Right renal cortex interstitium (tissue), 3 donors: Measurements from ENCODE around the gene CNIH2. TPM values are rescaled to one million over a fixed set of nuclear protein-coding genes. Genes with fewer than 3 reads are reported as not detected.
"Not testable (repeated sequence)": the region's sequence is repeated elsewhere in the genome, so short reads cannot be mapped to it uniquely, and the experiment has no call there.

Experiments used
- DNase-seq, 3 donors: peaks; one replicate each; pipeline ENCODE4 v3.0.0-alpha.2; 2013; ENCODE audit warnings: low read depth in 3 of 3, low spot score in 2 of 3
- polyA plus RNA-seq, 3 donors: library from polyadenylated mRNA; unstranded; fragments of 120-200 nt; gene quantifications; one replicate each; pipeline ENCODE4 v1.2.1, GENCODE V29; 2013; ENCODE audit not compliant: insufficient read length in 3 of 3

Gene CNIH2
- polyA plus RNA-seq, 3 donors, result 2.6 to 3.3 (median 2.8) TPM

DNA sequence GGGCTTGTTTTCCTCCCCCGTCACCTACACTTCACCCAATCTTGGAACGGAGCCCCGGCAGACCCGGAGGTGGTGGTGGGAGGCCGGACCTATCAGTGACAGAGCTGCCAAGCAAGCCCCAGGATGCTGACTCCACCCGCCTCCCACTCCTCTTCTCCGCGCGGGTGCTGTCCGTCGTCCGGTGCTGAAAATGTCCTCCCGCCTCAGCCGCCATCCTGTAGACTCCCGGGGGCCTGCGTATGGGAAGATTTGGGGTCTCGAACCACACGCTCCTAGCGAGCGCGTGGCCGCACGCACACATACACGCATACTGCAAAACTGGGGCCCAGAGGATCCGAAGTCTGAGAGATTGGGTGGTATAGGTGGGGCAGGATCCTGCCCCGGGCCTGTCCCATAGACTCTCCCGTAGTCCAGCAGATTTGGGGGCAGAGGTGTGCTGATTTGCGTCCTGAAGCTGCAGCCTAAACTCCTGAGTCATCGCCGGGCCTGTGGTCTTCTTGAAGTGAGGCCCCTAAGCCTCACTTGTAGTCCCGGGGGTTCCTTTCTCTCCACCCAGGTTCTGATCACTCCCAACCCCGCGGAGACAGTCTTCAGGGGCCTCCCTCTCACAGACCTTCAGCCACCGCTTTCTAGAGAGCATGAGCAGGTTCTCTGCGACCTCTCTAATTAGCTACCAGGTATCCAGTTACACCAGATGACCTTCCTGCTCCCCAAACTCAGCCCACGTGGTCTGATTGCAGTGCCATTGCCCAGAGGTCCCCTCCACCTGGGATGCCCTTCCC lies 11.8 kb downstream of the CNIH2 start:
- peak; percentile 72 to 80 (median 73) for DNase-seq

- no peak for DNase-seq
These were observed 12.3 kb downstream of the CNIH2 start for GRCh38 chr11:66290330-66290621.

DNA sequence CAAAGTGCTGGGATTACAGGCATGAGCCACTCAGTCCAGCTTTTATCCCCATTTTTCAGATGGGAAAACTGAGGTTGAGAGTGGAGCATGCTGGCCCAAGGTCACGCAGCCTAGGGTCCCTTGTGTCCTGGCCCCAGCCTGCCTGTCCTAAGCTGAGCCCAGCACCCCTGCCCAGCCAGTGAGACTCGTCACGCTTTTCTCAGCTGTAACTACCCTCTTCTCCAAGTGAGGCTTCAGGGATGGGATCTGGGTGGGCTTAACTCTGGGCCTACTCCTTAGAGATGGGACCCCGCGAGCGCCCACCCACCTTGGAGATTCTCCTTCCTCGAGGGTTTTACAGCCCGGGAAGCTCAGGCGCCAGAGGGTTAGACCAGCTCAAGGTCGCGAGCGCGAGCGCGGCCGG lies 13.3 kb downstream of the CNIH2 start:
- DNase-seq, result no peak

GRCh38 chr11:66291706-66292542 lies 13.9 kb downstream of the CNIH2 start, which contains the start of gene TMEM151A:
Gene TMEM151A, plus strand, starts transcription at chr11:66291894. Its CDS starts 120 bp downstream, at chr11:66292014.
- DNase-seq, result no peak

GRCh38 chr11:66292543-66293332 lies 14.8 kb downstream of the CNIH2 start:
- no peak for DNase-seq

GRCh38 chr11:66293352-66293751 lies 15.4 kb downstream of the CNIH2 start:
- no peak for DNase-seq

GRCh38 chr11:66293777-66294625 lies 16.0 kb downstream of the CNIH2 start:
- no peak for DNase-seq

- DNase-seq, result no peak
These were observed 16.9 kb downstream of the CNIH2 start for GRCh38 chr11:66294626-66295620.

- no peak for DNase-seq
These were observed 19.6 kb downstream of the CNIH2 start for GRCh38 chr11:66297610-66298009.

- DNase-seq, result no peak
These were observed 21.2 kb downstream of the CNIH2 start for GRCh38 chr11:66299186-66299585.

- no peak for DNase-seq
These were observed 24.7 kb downstream of the CNIH2 start for GRCh38 chr11:66302656-66303055.

GRCh38 chr11:66309475-66309874 lies 31.5 kb downstream of the CNIH2 start:
- no peak for DNase-seq

GRCh38 chr11:66310324-66310723 lies 32.3 kb downstream of the CNIH2 start:
- no peak for DNase-seq

- not testable (repeated sequence) for DNase-seq
These were observed 32.9 kb downstream of the CNIH2 start for GRCh38 chr11:66310803-66311440.

- no peak for DNase-seq
These were observed 33.5 kb downstream of the CNIH2 start for GRCh38 chr11:66311470-66311964.

DNA sequence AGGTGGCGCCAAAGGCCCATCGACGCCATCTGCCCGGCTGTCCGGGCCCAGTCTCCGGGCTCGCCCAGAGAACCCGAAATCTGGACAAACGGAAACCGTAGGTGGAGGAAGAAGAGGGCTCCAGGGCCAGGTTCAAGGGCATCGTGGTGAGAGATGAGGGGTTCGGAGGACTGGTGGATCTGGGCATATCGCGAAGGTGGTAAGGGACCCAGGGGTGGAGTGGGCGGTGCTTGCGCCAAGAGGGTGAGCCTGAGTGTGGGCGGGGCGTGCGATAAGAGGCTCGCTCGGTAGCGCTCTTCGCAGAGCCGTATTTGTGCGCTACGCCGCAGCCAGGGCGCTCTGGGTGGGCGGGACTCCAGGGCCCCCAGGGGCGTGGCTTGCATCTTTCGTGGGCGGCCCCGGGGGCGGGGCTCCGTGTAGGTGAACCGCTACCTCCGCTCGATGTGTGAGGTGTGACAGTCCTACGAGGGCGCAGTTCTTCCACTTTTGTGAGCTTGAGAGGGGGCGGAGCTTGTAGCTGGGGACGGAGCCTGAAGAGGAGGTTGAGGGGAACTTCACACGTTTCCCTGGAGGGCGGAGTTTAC lies 34.1 kb downstream of the CNIH2 start:
- peak; percentile 82 to 89 (median 83) for DNase-seq

GRCh38 chr11:66312549-66313320 lies 34.8 kb downstream of the CNIH2 start:
- peak in 2 of 3 donors; percentile 94 to 95 for DNase-seq
